PC-3 (cell line): ENCODE measurements around the gene RGL3. TPM values are rescaled to one million over a fixed set of nuclear protein-coding genes. Genes with fewer than 3 reads are reported as not detected.
"Not testable (repeated sequence)": the region's sequence is repeated elsewhere in the genome, so short reads cannot be mapped to it uniquely, and the experiment has no call there.

ENCODE experiments used
- ATAC-seq: fragments of 200-7000 bp; cut with Tn5 transposase; 2 replicates; pipeline ENCODE4 v1.9.1; 2020; ENCODE audit warnings: mild to moderate bottlenecking, moderate library complexity
- BruUV-seq: library from RNA; stranded (reverse); fragments of 400-500 nt; replicated peaks from 2 replicates; lab custom pipeline; 2021; lab: Mats Ljungman, UMichigan
- CTCF ChIA-PET: fragments of 300-600 bp; sonication (Branson Sonifier 250); formaldehyde crosslinking; loops from one replicate; lab custom pipeline; 2022; ENCODE audit warnings: antibody characterized with exemption; lab: Charles Lee
- POLR2A ChIA-PET: fragments of 300-600 bp; sonication (Branson Sonifier 250); formaldehyde crosslinking; loops from one replicate; lab custom pipeline; 2022; ENCODE audit warnings: antibody characterized with exemption; ENCODE audit not compliant: unreplicated experiment; lab: Charles Lee
- DNase-seq: peaks from one replicate; pipeline ENCODE4 v3.0.0-alpha.2; 2015
- H2AFZ ChIP-seq: fragments of 300-600 bp; sonication (generic); 2 replicates; pipeline ENCODE4 v1.6.0; 2016; ENCODE audit warnings: antibody characterized with exemption, low read length
- H3F3A ChIP-seq: fragments of 300-600 bp; sonication (generic); one replicate; pipeline ENCODE4 v1.6.0; 2017; ENCODE audit warnings: antibody characterized with exemption, low read length, control low read depth, mild to moderate bottlenecking; ENCODE audit not compliant: unreplicated experiment
- H3K27ac ChIP-seq: fragments of 300-600 bp; sonication (generic); 2 replicates; pipeline ENCODE4 v1.5.1; 2016; ENCODE audit warnings: mild to moderate bottlenecking, low read length
- H3K27me3 ChIP-seq: fragments of 300-600 bp; sonication (generic); 2 replicates; pipeline ENCODE4 v1.6.1; 2016; ENCODE audit warnings: low read length, mixed read lengths
- H3K36me3 ChIP-seq: fragments of 300-600 bp; sonication (generic); 2 replicates; pipeline ENCODE4 v1.6.1; 2016; ENCODE audit warnings: low read depth, mixed run types, low read length, mixed read lengths
- H3K4me1 ChIP-seq: fragments of 300-600 bp; sonication (generic); 2 replicates; pipeline ENCODE4 v1.5.1; 2016; ENCODE audit warnings: low read length; ENCODE audit not compliant: insufficient read depth
- H3K4me2 ChIP-seq: fragments of 300-600 bp; sonication (generic); 2 replicates; pipeline ENCODE4 v1.6.0; 2016; ENCODE audit warnings: low read length
- H3K4me3 ChIP-seq: fragments of 300-600 bp; sonication (generic); 2 replicates; pipeline ENCODE4 v1.5.1; 2016; ENCODE audit warnings: mild to moderate bottlenecking, low read length, mixed read lengths
- H3K79me2 ChIP-seq: fragments of 300-600 bp; sonication (generic); 2 replicates; pipeline ENCODE4 v1.6.1; 2017; ENCODE audit warnings: low read length, mixed read lengths
- H3K9ac ChIP-seq: fragments of 300-600 bp; sonication (generic); 2 replicates; pipeline ENCODE4 v1.6.0; 2016; ENCODE audit warnings: mild to moderate bottlenecking, low read length
- H3K9me2 ChIP-seq: fragments of 300-600 bp; sonication (generic); replicated peaks from 2 replicates; pipeline ENCODE4 v1.6.1; 2016; ENCODE audit warnings: mixed run types, low read length, mixed read lengths
- H3K9me3 ChIP-seq: fragments of 300-600 bp; sonication (generic); 2 replicates; pipeline ENCODE4 v1.6.1; 2016; ENCODE audit warnings: low read length, mixed read lengths
- H4K20me1 ChIP-seq: fragments of 300-600 bp; sonication (generic); 2 replicates; pipeline ENCODE4 v1.6.1; 2016; ENCODE audit warnings: low read length, mixed read lengths
- EZH2 ChIP-seq: fragments of 300-600 bp; sonication (generic); IDR thresholded peaks from one replicate; pipeline ENCODE4 v1.6.1; 2017; ENCODE audit warnings: antibody characterized with exemption, mild to moderate bottlenecking, low read length; ENCODE audit not compliant: unreplicated experiment
- EZH2phosphoT487 ChIP-seq: fragments of 300-600 bp; sonication (generic); IDR thresholded peaks from 2 replicates; pipeline ENCODE4 v1.6.1; 2018; ENCODE audit warnings: mild to moderate bottlenecking, antibody characterized with exemption, low read length, borderline replicate concordance
- intact Hi-C: fragments of 100-400 bp; cut with micrococcal nuclease; formaldehyde crosslinking; loops from 2 replicates; pipeline ENCODE4 v1.9.0; 2023
- total RNA-seq: library from RNA; depleted of rRNA; stranded (reverse); fragments of >200 nt; gene quantifications from 2 replicates; pipeline ENCODE4 v1.2.3, GENCODE V29; 2014
- TF ChIP-seq, protein P1 (sequence below): fragments of 300-600 bp; sonication (generic); conservative IDR thresholded peaks from 2 replicates; pipeline ENCODE4 v1.5.1; 2017; ENCODE audit warnings: antibody characterized with exemption, low read depth, mild to moderate bottlenecking, low read length

The RGL3 gene
- total RNA-seq, 1 experiment from 2014 or later = 23.5 TPM

DNA sequence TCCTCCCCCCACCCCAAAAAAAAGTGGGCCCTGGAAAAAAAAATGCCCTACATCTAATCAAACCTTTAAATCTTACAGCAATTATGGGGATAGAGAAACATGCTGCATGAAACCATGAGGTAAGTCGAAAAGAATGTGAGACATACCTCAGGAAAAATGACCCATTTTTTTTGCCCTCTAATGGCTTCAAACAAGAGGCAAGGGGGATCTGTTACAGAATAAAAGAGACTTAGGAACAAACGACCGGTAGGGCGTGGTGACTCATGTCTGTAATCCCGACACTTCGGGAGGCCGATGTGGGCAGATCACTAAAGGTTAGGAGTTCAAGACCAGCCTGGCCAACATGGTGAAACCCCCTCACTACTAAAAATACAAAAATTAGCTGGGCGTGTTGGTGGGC, 8.4 kb downstream of the RGL3 start:
- Histone ChIP-seq H3K9me3 (no peaks in the 10 kb centered on the region), H3K9ac (no peak overlapping the region), H3K36me3 (no peaks in the 10 kb centered on the region), H3F3A (no peaks in the 10 kb centered on the region), H3K4me1 (no peaks in the 10 kb centered on the region), H3K27me3 (no peaks in the 10 kb centered on the region), H3K79me2 (no peaks in the 10 kb centered on the region), H3K27ac (no peak overlapping the region), H4K20me1 (no peaks in the 10 kb centered on the region), H2AFZ (no peak overlapping the region), H3K4me2 (no peak overlapping the region), H3K4me3 (no peak overlapping the region), H3K9me2 (no peaks in the 10 kb centered on the region)
- BruUV-seq = no TSS peak
- ChIA-PET CTCF (no interaction called here), POLR2A (no interaction called here)
- intact Hi-C loops = no loop called here
- TF ChIP-seq, protein P1, sequence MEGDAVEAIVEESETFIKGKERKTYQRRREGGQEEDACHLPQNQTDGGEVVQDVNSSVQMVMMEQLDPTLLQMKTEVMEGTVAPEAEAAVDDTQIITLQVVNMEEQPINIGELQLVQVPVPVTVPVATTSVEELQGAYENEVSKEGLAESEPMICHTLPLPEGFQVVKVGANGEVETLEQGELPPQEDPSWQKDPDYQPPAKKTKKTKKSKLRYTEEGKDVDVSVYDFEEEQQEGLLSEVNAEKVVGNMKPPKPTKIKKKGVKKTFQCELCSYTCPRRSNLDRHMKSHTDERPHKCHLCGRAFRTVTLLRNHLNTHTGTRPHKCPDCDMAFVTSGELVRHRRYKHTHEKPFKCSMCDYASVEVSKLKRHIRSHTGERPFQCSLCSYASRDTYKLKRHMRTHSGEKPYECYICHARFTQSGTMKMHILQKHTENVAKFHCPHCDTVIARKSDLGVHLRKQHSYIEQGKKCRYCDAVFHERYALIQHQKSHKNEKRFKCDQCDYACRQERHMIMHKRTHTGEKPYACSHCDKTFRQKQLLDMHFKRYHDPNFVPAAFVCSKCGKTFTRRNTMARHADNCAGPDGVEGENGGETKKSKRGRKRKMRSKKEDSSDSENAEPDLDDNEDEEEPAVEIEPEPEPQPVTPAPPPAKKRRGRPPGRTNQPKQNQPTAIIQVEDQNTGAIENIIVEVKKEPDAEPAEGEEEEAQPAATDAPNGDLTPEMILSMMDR = no peak
- no peak for TF ChIP-seq EZH2phosphoT487
- no peak for TF ChIP-seq EZH2
- ATAC-seq = no peak
- DNase-seq = peak; percentile 65

DNA sequence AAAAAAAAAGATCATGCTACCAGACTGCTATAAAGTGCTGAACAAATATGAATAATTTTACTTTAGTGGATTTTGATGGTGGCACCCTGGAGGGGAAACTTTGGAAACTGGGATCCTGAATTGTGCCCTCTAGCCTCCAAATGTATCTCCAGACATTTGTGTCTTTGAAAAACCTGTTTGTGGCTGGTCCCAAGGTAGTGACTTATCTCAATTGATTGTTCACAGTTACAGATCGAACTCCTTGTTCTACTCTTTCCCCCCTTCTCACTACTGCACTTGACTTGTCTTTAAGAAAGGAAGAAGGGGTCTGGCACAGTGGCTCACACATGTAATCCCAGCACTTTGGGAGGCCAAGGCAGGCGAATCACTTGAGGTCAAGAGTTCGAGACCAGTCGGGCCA, 10.5 kb downstream of the RGL3 start:
- intact Hi-C loops = no loop called here
- H3F3A ChIP-seq = no peaks in the 10 kb centered on the region
- H3K9me2 ChIP-seq = no peaks in the 10 kb centered on the region
- no peak overlapping the region for H3K4me2 ChIP-seq
- no peaks in the 10 kb centered on the region for H3K9me3 ChIP-seq
- DNase-seq = no peak
- no peak overlapping the region for H2AFZ ChIP-seq
- no TSS peak for BruUV-seq
- ATAC-seq = no peak
- H3K36me3 ChIP-seq = no peaks in the 10 kb centered on the region
- H4K20me1 ChIP-seq = no peaks in the 10 kb centered on the region
- H3K4me3 ChIP-seq = no peak overlapping the region
- no peaks in the 10 kb centered on the region for H3K79me2 ChIP-seq
- no peak overlapping the region for H3K9ac ChIP-seq
- CTCF ChIA-PET = no interaction called here
- TF ChIP-seq, protein P1 = no peak
- TF ChIP-seq EZH2phosphoT487 = no peak
- TF ChIP-seq EZH2 = no peak
- H3K27me3 ChIP-seq = no peaks in the 10 kb centered on the region
- H3K4me1 ChIP-seq = no peaks in the 10 kb centered on the region
- no peak overlapping the region for H3K27ac ChIP-seq
- POLR2A ChIA-PET = no interaction called here

DNA sequence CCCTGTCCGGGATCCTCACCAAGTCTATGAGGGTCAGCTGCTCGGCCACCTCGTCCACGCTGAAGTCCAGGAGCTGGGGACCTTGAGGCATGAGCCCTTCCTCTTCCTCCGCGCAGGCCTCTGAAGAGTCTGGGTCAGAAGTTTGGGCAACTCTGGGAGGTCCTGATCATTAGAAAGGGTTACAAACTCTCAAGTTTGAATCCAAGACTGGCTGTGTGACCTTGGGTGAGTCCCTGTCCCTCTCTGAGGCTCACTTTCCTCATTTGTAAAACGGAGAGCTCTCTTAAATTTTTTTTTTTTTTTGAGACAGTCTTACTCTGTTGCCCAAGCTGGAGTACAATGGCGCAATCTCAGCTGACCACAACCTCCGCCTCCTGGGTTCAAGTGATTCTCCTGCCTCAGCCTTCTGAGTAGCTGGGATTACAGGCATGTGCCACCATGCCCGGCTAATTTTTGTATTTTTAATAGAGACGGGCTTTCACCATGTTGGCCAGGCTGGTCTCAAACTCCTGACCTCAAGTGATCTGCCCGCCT, 12.3 kb downstream of the RGL3 start:
- CTCF ChIA-PET = interaction anchor here (0.6 to 0.7 kb wide), 2 partner anchors 25 to 1638 kb away, joined by 3 read pairs; partner anchors contain the start of gene ZNF846
- BruUV-seq, H3K4me2 ChIP-seq, H3K27ac ChIP-seq, H3K9ac ChIP-seq, DNase-seq, H3K4me1 ChIP-seq, intact Hi-C loops, H3K36me3 ChIP-seq, H3F3A ChIP-seq, H3K27me3 ChIP-seq, H3K9me3 ChIP-seq, H2AFZ ChIP-seq, H3K9me2 ChIP-seq, ATAC-seq, H3K4me3 ChIP-seq, POLR2A ChIA-PET, H3K79me2 ChIP-seq, H4K20me1 ChIP-seq: not testable (repeated sequence)
